NCI-H2227 (cell line): ENCODE data around the gene MDK.
A peak's percentile ranks its signal among the peaks of the same experiment; 100 is the strongest.

Experiments
- DNase-seq: peaks from one replicate; lab custom pipeline; 2025; ENCODE audit not compliant: unreplicated experiment; lab: John Stamatoyannopoulos, UW

Gene MDK

DNA sequence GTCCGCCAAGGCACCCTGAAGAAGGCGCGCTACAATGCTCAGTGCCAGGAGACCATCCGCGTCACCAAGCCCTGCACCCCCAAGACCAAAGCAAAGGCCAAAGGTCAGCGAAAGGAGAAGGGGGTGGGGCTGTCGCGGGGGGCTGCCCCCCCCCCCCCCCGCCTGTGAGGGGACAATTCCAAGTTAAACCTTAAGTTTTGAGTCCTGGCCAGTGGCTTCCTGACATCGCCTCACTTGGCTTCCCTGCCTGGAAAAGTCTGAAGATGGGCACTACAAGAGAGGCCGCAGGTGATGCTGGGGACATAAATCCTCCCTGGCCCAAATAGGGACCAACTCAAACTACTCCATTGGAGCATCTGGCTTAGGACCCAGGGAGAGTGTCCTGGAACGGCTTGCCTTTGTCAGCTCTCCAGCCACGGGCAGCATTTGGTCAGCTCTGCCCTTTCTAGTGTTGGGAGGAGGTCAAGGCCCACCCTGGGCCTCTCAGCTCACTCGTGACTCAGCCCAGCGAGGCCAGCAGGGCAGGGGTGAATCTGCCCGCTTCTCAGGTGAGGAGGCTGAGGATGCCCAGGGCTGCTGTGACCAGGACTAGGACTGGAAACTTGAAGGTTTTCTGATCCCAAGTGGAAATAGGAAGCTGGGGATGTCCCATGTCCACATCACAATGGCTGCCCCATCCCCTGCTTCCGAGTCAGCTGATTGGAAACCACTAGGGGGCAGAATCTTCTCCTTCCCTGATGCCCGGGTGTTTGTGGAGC, 1.4 kb downstream of the MDK start:
- DNase-seq, result peak; percentile 72

DNA sequence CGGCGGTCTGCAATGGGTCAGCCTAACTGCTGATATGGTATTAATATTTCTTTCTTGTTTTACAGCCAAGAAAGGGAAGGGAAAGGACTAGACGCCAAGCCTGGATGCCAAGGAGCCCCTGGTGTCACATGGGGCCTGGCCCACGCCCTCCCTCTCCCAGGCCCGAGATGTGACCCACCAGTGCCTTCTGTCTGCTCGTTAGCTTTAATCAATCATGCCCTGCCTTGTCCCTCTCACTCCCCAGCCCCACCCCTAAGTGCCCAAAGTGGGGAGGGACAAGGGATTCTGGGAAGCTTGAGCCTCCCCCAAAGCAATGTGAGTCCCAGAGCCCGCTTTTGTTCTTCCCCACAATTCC, 1.9 kb downstream of the MDK start:
- DNase-seq, result no peak

DNA sequence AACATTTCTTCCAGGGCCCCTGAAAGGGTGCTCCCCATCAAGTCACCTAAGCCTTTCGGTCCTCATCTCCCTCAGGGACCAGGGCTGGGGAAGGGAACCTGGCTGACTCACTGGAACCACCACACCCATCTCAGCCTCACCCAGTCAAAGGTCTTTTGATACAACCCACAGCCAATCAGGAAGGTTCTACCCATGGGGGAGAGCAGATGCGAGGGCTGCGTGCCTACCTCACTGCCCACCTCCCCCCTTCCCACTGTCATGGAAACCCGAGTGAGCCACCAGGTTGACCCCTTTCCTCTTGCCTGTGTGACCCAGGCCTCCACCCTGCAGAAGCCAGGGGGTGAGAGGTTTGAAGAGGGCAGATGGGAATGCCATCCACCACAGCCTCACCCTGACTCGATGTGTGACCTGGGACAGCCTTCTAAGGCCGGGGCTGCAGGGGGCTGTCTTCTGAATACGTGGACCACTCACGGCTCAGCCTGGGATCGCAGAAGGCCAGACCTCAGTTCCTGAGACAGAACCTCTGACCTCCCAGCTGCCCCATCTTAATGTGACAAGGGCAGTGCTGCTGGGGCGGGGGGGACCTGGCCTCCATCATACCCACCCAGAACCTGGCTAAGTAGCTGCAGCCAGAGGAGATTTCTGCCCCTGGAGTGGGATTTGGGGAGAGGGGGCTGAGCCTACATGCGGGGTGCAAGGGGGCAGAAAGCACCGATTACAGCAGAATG, 2.7 kb downstream of the MDK start:
- no peak for DNase-seq

DNA sequence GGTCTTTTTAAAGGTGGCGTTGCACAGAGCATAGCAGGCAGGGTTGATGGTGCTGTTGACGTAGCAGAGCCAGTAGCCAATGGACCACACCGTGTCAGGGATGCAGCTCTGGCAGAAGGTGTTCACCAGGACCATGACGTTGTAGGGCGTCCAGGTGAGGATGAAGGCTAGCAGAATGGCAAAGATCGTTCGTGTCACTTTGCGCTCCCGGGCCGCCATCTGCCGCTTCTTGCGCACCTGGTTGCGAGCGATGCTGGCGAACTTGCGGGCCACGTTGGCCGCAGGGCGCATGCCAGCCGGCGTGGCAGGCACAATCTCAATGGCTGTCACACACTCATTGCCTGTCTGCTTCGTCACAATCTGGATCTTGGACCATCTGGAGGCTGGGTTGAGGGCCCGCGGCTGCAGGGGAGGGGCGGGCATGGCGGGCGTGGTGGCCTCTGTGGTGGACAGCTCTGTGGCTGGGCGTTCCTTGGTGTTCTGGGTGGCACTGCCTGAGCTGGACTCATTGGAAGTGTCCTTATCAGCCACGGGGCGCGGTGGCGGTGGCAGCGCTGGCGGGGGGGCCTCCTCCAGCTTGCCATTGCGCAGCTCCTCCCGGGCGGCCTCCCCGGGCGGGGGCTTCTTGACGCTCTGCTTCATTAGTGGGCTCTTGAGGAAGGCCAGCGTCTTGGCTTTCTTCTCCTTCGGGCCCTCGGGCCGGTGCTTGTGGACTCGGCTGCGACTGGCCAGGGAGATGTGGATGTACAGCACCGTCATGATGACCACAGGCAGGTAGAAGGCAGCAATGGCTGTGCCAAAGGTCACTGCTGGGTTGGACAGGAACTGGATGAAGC, 3.9 kb downstream of the MDK start:
- DNase-seq, result no peak

DNA sequence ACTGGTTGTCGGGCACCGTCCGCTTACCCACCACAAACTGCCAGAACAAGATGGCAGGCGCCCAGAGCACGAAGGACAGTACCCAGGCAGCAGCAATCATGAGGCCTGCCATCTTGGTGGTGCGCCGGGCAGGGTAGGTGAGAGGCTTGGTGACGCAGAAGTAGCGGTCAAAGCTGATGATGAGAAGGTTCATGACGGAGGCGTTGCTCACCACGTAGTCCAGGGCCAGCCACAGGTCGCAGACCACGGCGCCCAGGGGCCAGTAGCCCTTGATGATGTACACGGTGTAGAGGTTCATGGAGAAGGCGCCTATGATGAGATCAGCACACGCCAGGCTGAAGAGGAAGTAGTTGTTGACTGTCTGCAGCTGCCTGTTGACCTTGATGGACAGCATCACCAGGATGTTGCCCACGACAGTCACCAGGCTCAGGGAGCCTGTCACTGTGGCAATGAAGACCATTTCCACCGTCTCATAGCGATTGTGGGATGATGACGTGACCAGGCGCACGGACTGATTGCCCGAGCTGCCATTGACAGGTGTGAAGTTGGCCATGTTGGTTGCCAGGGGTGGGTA, 4.6 kb downstream of the MDK start:
- DNase-seq, result no peak

DNA sequence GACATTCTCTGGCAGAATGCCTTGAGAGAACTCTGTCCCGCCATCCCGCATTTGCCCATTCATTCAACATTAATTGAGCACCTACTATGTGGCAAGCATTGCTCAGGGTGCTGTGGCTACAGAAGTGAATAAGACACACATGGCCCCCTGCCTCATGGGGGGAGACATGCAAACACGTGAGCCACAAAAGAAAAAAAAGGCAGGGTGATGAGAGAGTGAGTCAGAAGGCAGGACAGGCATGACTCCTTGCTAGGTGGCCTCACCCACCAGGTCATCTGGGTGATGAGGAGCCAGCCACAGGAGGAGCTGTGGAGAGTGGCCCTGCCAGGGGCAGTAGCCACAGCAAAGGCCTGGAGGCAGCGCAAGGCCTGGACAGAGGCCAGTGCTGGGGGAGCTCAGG, 5.2 kb downstream of the MDK start:
- DNase-seq, result no peak

DNA sequence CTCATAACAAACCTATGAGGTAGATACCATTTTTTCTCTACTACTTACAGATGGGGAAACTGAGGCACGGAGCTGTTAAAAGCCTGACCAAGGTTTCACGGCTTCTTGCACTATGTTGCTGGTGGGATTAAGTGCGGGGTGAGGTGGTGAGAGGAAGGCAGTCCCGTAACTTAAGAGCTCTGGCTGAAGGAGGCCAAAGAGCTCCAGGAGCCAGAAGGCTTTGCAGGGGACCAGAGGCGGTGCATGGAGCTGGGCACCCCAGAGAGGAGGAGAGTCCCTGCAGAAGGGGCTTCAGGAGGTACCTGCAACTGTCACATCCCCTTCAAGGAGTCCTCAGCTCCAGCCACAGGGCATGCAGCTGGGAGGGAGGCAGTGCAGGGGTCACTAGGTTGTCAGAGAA, 6.0 kb downstream of the MDK start:
- DNase-seq, result no peak

DNA sequence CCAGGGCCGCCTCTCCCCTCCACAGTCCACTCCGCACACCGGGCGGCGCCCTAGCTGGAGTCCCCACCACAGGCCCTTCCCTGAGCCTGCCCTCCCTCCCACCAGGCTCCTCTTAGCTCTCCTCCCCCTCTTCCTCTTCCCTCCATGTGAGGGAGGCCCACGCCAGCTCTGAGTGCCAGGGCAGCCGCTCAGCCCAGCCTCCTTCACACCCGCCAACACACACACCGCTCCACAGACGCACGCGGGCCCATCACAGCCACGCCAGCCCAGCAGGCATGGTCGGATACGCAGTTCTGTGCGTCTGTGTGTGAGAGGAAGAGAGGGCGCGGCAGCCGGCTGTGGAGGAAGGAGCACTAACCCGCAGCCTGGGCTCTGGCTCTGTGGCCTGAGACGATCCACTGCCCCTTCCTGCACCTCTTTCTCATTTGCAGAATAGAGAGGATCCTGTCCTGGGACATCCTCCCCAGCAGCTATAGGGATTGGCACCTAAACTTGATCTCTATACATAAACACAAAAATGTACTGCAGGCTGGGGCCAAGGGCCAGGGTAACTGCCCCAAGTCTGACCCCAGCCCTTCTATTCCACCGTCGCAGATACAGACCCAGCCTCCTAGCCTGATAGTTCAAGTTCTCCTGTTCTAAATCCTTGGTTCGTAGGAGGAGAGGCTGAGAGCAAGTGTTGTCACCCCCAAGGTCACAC, 6.6 kb downstream of the MDK start:
- peak; percentile 35 for DNase-seq

DNA sequence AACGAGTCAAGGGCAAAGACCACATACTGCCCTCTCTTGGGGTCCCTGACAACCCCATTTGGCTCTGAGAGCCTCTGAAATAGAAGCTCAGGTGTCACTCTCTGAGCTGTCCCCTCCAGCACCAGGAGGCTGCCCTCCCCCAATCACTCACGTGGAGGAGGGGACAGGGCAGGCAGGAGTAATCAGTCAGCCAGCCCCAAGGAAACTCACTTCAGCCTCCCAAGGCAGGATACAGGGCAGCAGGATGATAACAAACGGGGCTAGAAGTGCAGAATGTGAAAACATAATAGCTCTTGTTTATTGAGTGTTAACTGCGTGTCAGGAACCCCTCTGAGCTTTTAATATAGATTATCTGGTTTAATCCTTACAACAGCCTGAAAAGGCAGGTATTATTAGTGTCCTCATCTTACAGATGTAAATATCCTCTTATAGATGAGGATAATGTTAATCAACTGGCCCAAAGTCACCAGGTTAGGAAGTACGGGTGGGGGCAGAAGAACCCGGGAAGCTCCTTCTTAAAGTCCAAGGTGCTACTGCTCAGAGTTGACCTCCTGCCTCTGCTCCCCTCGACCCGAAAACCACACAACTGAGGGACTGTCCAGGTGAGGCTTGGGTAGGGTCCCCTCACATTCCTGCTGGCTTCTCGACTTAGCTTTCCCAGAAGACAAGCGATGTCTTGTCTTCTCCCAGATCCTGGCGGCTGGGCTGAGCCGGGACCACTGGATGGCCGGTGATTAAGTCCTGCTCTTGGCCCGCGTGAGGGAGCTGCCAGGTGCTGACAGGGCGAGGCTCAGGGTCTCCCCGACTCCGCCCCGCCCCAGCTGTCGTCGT, 7.4 kb downstream of the MDK start:
- DNase-seq, result peak; percentile 27

DNA sequence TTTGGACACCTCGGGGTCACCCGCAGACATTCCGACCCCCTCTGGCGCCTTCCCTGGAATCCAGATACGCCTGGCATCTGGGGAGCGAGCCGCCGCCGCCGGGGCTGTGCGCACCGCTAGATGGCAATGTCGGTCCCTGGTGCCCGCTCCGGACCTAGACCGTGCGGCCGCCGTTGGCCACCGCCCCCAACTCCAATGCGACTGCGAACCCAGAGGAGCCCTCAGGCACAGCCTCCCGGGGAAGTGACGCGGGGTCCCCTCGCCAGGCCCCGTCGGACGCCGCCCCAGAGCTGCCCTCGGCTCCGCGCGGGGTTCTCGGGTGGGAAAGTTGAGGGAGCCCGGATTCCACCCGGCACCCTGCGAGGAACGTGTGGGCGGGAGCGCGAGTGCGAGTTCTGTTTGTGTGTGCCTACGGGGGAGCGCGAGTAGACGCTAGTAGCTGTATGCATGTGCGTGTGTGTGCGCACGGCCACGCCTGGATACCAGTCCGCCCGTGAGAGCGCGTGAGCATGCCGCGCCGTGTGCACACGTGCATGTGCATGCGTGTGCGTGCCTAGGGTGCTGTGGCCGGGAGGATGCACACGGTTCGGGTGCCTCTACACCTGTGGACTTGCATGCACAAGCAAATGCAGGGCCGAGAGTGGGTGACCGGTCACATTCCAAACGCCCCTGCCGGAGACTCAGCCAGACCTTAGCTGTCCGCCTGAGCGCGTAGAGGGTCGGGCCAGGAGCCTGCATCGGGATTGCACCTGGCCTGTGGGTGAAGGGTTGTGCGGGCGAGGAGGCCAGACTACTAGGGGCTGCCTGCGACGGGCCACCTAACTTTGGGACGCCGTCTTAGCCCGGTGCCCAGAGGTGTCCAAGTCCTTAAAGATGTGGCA, 8.2 kb downstream of the MDK start:
- DNase-seq, result peak; percentile 86

DNA sequence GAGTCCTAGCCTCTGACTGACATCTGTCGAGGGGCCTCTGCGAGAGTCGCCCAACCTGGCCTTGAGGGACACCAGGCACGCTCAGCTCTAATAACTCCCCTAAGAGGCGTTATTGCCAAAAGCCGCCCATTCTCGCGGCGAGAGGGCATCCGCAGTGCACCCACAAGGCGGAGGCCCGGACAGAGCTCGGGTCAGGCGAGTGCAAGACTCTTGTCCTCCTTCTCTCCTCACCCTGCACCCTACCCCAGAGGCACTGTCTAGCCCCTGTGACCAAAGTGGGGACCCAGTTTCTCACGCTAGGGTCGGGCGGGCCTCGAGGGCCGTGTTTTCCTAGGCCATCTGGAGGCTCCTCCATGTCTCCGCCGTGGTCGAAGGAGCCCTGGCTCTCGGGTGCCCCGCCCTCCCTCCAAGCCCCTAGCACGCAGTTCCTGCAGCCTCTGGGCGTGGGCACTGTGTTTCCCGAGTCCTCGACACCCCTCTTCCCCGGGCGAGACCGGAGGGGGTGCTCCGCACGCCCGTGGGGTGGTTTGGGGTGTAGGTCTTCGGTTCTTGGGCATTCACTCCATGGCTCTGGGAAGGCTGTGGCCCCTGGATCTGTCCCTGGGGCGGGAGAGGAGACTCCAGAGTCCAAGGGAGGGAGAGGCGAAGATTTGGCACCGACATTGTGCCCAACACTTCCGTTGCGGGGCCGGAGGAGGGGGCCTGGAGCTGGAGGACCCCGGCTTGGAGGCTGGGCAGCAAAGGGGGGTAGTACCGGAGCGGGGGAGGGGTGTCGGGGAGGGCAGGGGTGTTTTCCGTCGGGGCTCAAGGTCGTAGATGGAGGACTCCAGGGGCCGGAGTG, 9.1 kb downstream of the MDK start:
- peak; percentile 37 for DNase-seq

DNA sequence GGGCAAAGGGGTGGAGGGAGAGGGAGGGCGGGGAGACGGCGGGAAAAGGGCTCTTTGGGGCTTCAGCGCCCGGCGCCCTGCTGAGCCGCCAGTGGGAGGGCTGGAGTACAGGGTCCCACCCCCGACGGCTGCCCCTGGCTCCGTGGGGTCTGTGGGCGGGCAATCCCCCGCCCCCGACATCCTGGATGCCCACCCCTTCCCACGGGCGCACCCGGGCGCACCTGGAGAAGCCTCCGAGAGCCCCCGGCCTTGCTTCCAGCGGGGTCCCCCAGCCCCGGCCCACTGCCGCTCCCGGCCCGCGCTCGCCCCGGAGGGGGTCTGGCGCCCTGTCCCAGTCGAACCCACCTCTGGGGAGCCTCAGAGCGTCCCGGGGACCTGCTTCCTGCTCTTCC, 9.7 kb downstream of the MDK start:
- DNase-seq, result peak; percentile 40

DNA sequence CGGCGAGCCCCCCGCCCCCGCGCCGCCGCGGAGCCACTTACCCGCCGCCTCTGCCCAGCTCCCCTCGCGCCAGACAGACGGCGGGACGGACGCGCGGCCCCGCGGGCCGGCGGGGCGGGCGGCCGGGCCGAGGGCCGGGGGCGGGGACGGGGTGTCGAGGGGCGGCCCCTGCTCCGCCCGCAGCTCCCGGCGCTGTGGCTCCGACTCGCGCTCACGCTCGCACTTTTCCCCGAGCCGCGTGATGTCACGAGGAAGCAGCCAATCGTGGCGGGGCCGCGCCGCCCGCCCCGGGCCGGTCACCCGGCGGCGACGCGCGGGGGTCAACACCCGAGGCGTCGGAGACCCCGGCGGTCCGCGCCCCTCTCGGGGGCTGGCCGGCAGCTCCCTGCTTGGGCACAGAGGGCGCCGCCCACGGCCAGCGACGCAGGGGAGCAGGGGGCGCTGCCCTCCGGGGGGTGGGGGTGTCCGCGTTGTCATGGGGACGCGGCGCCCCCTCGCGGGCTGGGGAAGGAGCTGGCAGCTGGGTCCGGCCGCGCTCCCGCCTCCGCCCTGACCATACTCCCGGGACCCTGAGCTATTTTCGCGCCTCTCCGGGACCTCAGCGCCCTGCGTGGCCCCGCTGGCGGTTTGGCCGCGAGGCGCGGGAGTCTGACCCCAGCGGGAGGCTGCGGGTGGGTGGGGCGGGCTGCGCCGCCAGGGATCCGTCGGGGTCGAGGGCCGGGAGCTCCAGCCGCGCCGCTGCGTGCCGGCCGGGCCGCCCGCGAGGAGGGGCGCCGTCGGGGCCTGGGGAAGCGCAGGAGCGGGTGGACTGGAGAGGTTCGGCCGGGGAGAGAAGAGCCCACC, 10.3 kb downstream of the MDK start, which contains the start of gene CHRM4:
Gene CHRM4, minus strand, starts transcription at position 199 of the 843 bp plus-strand sequence. CDS start 5,219 bp downstream, outside the sequence.
- DNase-seq, result peak; percentile 93

DNA sequence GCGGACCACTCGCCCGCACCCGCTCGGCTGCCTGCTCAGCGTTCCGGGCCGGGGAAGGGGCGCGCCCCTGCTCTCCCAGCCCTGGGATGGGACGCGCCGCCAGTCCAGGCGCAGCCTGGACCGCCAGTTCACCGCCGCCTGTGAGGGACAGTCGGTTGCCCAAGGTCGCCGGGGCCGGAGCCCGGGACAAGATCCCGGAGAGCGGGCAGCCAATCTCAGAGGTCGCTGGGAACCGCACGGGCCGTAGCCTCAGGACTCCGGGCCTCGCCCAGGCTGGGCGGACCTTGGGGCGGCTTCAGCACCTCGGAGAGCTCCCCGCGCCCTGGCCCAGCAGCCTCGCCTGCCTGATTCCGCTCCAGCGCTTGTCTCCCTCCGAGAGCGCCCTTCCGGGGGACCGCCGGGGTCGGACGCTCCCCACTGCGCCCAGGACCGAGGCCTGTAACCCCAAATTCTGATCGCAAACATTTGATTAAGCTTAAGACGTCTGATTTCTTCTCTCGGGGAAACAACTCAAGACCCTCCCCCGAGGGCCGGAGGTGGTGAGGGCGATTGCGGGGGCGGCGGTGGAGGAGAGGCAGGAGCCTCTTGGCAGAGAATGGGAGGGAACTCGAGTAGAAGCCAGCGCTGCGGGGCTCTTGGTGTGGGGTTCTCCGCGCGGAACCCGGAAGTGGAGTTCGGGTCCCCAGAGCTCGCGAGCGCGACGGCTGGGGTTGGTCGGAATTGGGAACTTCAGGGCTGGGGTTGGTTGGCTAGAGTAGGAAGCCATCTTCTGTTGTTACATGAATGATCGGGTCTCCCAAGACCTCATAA, 11.2 kb downstream of the MDK start:
- DNase-seq, result peak; percentile 86

DNA sequence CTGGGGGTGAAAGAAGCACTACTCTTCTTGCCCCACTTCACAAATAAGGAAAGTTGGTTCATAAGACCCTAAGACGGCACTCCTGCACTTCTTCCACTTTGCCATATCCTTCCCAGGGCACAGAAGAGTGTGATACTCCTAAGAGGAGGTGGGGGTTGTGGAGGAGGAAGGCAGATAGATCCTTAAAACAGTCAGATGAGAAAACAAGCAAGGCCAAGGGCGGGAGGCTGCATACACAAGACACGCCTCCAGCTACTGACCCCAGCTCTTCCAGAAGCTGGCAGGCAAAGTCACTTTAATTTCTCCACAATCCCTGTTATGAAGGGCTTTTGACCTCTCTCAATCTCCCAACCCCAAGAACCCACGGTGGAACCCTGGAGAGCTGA, 11.8 kb downstream of the MDK start:
- DNase-seq, result no peak

DNA sequence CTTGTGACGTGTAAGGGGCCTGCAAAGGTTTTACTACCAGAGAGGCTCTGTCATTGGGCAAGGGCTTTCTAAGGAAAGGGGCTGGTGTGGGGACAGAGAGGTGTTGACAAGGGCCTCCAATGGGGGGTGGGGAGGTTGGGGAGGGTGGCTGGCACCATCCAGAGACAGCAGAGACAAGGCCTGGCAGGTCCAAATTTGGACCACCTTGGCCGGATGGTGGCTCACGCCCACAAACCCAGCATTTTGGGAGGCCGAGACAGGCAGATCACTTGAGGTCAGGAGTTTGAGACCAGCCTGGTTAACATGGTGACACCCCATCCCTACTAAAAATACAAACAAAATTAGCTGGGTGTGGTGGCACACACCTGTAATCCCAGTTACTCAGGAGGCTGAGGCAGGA, 12.3 kb downstream of the MDK start:
- no peak for DNase-seq
